Measurements from ENCODE around the gene ANKUB1. TPM values are rescaled to one million over a fixed set of nuclear protein-coding genes. Genes with fewer than 3 reads are reported as not detected.

The ANKUB1 gene
- total RNA-seq, 1 donor from 2014 or later, result not detected

DNA sequence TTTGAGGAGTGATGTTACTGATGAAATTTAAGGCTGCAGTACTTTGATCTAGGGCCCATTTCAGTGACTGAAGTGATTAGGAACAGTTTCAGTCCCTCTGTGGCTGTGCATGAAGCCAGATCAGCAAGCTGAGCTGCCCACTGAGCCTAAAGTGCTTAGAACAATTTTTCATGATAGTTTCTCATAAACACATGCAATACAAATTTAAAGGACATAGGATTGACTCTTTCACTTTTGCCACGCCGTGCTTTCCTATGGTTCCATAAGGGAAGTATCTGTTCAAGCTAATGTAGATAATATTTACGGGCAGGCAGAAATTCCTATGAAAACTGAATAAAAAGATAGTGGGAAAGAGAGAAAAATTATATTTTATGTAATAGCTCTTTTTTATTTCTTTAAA, 10.6 kb downstream of the ANKUB1 start:
- H3K4me1 Mint-ChIP-seq, result no peaks in the 10 kb centered on the region
- TF ChIP-seq, protein P1, sequence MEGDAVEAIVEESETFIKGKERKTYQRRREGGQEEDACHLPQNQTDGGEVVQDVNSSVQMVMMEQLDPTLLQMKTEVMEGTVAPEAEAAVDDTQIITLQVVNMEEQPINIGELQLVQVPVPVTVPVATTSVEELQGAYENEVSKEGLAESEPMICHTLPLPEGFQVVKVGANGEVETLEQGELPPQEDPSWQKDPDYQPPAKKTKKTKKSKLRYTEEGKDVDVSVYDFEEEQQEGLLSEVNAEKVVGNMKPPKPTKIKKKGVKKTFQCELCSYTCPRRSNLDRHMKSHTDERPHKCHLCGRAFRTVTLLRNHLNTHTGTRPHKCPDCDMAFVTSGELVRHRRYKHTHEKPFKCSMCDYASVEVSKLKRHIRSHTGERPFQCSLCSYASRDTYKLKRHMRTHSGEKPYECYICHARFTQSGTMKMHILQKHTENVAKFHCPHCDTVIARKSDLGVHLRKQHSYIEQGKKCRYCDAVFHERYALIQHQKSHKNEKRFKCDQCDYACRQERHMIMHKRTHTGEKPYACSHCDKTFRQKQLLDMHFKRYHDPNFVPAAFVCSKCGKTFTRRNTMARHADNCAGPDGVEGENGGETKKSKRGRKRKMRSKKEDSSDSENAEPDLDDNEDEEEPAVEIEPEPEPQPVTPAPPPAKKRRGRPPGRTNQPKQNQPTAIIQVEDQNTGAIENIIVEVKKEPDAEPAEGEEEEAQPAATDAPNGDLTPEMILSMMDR (conservative IDR thresholded peaks at IDR 0.05), result no peak
- no peak overlapping the region for H3K4me3 Mint-ChIP-seq
- H3K27ac Mint-ChIP-seq (ENCODE audit: unreplicated experiment), result no peak overlapping the region
- H3K27me3 Mint-ChIP-seq (ENCODE audit: low read depth), result no peaks in the 10 kb centered on the region
- no peak for DNase-seq (ENCODE audit: low read depth, low spot score)
- no peaks in the 10 kb centered on the region for H3K36me3 Mint-ChIP-seq (ENCODE audit: low read depth)
- H3K9me3 Mint-ChIP-seq, result no peaks in the 10 kb centered on the region

DNA sequence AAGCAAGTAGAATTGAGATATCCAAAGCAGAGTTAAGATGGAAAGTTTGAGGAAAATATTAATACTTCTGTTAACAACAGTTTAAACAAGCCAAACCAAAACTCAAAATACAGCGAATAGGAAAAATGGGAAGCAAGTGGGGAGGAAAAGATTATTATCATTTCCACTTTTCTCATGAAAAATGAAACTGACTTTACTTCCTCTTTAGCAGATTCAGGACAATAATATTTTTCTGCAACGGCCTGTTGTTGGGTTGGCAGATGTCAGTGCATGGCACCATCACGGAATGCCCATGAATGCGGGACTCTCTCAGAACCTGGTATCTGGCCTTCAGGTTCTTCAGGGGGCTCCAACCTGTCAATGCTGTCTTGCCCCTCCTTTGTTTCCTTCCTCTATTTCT, 11.1 kb downstream of the ANKUB1 start:
- H3K9me3 Mint-ChIP-seq, result no peaks in the 10 kb centered on the region
- no peak for DNase-seq (ENCODE audit: low read depth, low spot score)
- H3K4me1 Mint-ChIP-seq, result no peaks in the 10 kb centered on the region
- H3K27me3 Mint-ChIP-seq (ENCODE audit: low read depth), result no peaks in the 10 kb centered on the region
- no peak overlapping the region for H3K4me3 Mint-ChIP-seq
- H3K36me3 Mint-ChIP-seq (ENCODE audit: low read depth), result no peaks in the 10 kb centered on the region
- no peak overlapping the region for H3K27ac Mint-ChIP-seq (ENCODE audit: unreplicated experiment)
- TF ChIP-seq, protein P1 (conservative IDR thresholded peaks at IDR 0.05), result no peak

- DNase-seq (ENCODE audit: low read depth, low spot score), result no peak
- Mint-ChIP-seq H3K4me3 (no peak overlapping the region), H3K27ac (ENCODE audit: unreplicated experiment) (no peak overlapping the region), H3K9me3 (no peaks in the 10 kb centered on the region), H3K4me1 (no peaks in the 10 kb centered on the region), H3K36me3 (ENCODE audit: low read depth) (no peaks in the 10 kb centered on the region), H3K27me3 (ENCODE audit: low read depth) (no peaks in the 10 kb centered on the region)
- TF ChIP-seq, protein P1 (conservative IDR thresholded peaks at IDR 0.05), result no peak
Observed at GRCh38 chr3:149777414-149778214, 14.7 kb downstream of the ANKUB1 start.

DNA sequence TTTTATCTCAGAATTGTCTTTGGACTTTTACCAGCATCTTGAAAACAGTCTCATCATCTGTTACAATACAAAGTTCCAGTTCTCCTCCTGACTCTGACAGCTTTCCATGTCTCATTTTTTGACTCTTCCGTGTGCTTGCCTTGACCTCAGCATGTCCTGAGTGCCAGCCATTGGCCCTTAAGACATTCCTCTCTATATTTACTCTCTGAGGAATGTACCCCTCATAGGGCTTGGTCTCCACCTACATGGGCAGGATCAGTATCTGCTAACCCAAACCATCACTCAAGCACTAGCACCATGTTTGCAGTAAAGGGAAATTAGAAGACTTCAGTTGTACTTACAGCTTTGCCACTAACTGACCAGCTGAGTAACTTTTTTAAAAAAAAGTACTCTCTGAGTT, 16.2 kb downstream of the ANKUB1 start:
- Mint-ChIP-seq H3K4me1 (no peaks in the 10 kb centered on the region), H3K27me3 (ENCODE audit: low read depth) (no peaks in the 10 kb centered on the region), H3K4me3 (no peak overlapping the region), H3K36me3 (ENCODE audit: low read depth) (no peaks in the 10 kb centered on the region), H3K27ac (ENCODE audit: unreplicated experiment) (no peak overlapping the region), H3K9me3 (no peaks in the 10 kb centered on the region)
- TF ChIP-seq, protein P1 (conservative IDR thresholded peaks at IDR 0.05), result no peak
- DNase-seq (ENCODE audit: low read depth, low spot score), result no peak

- Mint-ChIP-seq H3K4me3 (no peak overlapping the region), H3K4me1 (peaks cover 1% of the 10 kb centered on the region), H3K36me3 (ENCODE audit: low read depth) (no peaks in the 10 kb centered on the region), H3K9me3 (no peaks in the 10 kb centered on the region), H3K27ac (ENCODE audit: unreplicated experiment) (no peak overlapping the region), H3K27me3 (ENCODE audit: low read depth) (no peaks in the 10 kb centered on the region)
- DNase-seq (ENCODE audit: low read depth, low spot score), result no peak
- TF ChIP-seq, protein P1 (conservative IDR thresholded peaks at IDR 0.05), result no peak
Observed at GRCh38 chr3:149772861-149773260, 19.5 kb downstream of the ANKUB1 start.
